ENCODE data around the gene DNAJB2.

- TF ChIP-seq CTCF (IDR thresholded peaks at IDR 0.05 in 4 of 5, conservative IDR thresholded peaks at IDR 0.05 in 1 of 5) = no peak
- TF ChIP-seq POLR2A (IDR thresholded peaks at IDR 0.05) = no peak
Measured at GRCh38 chr2:219304223-219304622, 25.1 kb downstream of the DNAJB2 start.
